Measurements from ENCODE around the gene SUSD4.

- TF ChIP-seq CTCF (conservative IDR thresholded peaks at IDR 0.05) (peak; percentile 44), EZH2 (IDR thresholded peaks at IDR 0.05; ENCODE audit: low read depth) (no peak)
Measured at GRCh38 chr1:223244366-223245103, 119.4 kb downstream of the SUSD4 start.

Data from PC-9 (cell line).